CD4-positive, alpha-beta T cell treated with Interleukin-2 at 100 ng/mL for 4 hours (primary cell): ENCODE data around the gene PIGZ.
A peak's percentile ranks its signal among the peaks of the same experiment; 100 is the strongest.

ENCODE experiments used
- DNase-seq: peaks from one replicate; pipeline ENCODE4 v3.0.0-alpha.2; 2020; ENCODE audit warnings: low spot score

The PIGZ gene, protein sequence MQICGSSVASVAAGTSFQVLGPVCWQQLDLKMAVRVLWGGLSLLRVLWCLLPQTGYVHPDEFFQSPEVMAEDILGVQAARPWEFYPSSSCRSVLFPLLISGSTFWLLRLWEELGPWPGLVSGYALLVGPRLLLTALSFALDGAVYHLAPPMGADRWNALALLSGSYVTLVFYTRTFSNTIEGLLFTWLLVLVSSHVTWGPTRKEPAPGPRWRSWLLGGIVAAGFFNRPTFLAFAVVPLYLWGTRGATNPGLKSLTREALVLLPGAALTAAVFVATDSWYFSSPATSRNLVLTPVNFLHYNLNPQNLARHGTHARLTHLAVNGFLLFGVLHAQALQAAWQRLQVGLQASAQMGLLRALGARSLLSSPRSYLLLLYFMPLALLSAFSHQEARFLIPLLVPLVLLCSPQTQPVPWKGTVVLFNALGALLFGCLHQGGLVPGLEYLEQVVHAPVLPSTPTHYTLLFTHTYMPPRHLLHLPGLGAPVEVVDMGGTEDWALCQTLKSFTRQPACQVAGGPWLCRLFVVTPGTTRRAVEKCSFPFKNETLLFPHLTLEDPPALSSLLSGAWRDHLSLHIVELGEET

DNA sequence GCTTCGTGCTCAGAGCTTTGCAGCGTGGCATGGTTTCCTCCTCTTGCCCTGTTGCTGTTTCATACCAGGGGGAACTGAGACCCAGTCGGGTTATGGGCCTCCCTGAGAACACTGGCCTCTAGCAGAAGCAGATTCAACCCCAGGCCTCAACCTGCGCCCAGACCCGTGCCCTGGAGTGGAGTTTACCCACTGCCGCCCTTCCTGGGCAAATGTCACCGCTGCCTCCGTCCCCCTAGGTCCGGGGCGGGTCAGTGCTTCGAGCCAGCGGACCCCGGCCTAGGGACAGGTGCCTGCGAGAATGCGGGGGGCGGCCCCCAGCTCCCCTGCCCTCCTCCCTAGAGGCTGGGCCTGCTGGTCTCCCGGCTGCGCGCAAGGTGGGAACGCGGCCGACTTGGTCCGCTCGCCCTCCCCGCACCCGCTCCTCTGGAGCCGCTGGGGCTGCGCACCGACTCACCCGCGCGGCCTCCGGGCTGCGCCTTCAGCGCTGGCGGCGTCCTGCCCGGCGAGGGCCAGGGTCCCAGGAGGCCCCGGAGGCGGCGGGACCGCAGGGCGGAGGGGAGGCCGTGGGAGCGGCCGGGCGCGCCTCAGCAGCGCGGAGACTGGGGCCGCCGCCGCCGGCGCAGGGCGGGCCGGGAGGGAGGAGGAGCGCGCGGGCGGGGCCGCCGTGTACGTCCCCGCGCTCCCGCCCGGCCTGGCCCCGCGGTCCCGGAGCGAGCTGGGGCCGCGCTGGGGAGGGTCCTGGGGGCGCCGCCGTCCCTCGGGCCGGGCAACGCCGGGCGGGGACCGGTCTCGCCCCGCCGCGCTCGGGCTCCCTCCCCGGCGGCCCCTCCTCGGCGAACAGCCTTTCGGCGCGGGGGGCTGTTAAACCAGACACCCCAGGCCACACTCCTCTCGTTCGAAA lies at the start of gene PIGZ:
Gene PIGZ, minus strand, starts transcription at position 601 of the 901 bp plus-strand sequence. CDS start 16,802 bp downstream, outside the sequence.
- peak; percentile 22 for DNase-seq

DNA sequence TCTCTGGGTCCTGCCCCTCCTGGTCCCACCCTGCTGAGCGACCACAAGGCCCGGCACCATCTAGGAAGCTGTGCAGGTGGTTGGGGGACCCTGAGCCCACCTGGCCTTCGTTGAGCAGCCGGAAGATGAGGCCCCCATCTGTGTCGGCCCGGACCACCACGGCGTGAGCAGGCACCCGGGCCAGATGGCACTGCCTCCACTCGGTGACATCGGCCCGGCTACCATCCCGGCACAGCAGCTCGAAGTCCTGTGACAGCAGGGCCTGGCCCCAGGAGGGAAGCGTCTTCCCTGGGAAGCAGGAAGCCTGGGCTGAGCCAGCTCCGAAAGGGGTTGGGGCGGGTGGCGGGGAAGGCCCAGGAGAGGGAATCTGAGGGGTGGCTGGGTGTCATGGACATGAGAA lies 48.4 kb upstream of the PIGZ start:
- DNase-seq, result no peak

DNA sequence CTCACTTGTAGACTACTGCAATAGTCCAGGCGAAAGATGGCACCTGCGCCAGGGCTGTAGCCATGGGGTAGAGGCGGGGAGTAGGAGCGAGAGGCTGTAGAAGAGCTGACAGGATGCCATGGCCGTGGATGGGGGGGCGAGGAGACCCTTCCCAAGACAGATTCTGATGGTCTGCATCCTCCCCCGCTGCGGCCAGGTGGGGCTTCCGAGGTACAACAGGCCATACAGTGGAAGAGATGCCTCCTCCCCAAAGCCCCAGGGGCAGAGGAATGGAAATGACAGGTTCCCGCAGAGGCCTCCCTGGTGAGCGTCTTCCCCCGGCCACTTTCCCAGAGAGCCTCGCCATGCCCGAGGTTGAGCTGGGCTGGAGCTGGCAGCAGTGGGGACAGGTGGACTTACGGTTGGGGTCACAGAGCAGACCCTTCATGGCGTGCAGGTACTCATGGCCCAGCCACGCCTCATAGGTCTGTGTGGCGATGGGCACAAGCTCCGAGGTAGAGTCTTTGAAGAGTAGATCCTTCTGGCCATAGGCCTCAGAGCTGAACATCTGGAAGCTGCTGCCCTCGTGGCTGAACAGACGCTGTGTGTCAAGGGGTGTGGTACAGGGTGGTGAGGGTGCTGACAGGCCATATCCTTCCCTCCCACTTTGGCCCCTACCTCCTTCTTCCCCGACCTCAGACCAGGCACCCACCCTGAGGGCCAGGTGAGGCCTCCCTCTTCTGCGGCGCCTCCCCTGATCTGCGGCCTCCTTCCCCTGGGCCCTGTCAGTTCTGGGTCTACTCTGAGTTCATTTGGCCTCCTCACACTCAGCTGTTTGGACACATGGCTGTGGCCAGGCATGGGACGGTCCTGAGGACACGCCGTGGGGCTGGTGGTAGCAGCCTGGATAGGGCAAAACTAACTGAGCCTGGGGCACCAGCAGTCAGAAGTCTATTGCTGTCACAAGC lies 47.4 kb upstream of the PIGZ start:
- no peak for DNase-seq

DNA sequence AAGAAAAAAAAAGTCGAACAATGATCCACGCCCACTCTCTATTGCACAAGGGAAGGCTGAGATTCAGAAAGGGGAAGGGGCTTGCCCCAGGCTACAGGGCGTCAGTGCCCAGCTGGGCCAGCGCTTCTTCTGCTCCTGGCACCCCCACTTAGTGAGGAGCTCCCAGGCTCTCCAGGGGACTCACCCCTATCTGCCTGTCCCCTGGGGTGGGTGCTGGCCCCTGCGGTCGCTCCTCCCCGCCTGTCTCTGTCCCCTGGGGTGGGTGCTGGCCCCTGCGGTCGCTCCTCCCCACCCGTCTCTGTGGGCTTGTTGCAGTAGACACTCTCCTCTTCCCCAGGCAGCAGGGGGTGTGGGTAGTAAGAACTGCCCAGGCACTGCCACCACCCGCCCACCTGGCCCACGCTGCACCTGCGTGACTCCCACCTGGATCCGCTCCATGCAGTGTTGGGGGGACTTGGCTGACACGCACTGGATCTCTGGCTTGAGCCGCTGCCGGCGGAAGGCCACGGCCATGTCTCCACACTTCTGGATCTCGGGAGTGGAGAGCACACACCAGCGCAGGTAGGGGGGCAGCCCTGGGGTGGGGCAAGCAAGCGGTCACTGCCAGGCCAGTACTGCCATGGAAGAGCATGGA lies 46.4 kb upstream of the PIGZ start:
- no peak for DNase-seq

DNA sequence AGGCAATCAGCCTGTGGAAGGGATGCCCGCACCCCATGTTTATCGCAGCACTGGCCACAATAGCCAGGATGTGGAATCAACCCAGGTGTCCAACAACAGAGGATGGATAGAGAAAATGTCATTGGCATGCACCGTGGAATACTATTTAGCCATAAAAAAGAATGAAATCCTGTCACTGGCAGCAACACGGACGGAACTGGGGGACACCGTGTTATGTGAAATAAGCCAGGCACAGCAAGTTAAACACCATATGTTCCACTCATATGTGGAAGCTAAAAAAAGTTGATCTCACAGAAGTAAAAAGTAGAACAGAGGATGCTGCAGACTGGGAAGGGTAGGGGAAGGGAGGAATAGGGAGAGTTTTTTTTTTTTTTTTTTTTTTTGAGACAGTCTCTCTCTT lies 45.4 kb upstream of the PIGZ start:
- no peak for DNase-seq

DNA sequence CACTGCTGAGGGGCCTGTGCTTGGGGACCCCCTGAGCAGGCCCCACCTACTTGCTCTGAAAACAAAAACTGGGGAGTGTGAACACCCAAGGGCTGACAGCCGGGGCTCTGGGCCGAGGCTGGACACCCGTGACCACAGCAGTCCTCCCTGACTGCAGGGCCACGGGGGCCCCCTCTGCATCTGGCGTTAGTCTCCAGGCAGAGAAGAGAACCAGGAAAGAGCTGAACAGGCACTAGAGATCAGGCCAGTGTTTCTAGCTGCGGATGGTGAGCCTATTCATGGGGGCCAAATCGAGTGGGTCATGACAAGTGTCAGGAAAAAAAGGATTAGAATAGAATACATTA lies 43.9 kb upstream of the PIGZ start:
- no peak for DNase-seq

DNA sequence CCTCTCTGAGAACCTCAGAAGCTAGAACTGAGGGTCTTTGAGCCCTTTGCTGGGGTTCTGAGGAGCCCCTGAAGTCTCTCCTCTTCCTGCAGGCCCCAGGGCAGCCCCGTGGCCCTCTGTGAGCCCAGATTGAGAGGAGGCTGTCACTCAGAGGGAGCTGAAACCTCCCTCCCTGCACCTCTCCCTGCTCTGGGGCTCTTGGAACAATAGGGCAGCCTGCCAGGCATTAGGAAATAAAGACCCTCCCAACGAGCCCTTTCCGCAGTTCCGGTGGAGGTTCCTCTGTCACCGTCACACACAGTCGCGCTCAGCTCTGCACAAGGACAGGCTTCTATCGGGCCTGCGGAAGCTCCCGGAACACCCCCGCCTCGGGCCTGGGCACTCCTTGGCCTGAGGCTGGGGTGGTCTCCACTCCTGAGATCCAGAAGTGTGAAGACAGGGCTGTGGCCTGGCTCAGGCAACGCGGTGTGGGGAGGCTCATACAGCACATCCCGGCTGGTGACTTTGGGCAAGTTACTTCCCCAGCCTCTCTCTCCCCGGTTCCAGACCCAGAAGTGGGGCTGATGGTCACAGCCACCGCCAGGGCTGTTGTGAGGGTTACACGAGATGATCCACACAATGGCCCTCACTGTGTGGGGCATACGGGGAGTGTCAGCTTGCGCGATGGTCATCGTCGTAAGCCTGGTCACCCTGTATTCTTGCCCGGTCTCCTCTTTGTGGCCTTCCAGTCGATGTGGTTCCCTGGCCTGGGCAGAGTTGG lies 43.3 kb upstream of the PIGZ start:
- DNase-seq, result no peak

DNA sequence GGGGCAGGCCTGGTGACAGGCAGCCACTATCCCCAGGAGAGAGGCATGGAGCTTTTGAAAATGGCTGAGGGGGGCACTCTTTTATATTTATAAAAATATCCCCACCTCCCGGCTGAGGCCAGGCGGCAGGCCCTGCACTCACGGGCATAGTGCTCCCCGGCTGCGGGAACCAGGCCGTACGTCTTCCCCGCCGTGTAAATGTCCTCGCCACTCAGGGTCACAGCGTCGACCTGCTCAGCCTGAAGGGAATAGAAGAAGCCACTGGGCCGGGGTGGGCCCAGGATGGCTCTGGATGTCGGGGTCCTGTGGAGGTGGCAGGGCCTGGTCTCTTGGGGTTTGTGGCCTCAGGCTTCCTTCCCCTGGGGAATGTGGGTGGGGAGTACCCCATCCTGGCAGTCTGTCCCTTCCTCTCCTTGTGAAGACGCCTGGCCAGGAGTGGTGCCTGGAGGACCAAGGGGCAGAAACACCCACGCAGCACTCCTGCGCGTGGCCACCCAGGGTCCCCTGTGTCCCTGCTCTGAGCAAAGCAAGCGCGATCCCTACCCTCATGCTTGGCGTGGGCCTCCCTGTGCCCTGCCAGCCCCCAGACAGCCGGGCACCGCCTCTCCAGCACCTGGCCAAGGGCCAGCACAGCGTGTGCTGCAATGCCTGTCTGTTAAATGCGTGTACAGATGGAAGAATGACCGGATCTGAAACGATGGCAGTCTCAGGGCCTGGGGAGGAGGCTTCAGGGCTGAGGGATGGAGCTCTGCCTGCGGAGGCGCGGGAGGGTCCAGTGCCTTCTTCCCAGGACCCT lies 42.1 kb upstream of the PIGZ start:
- DNase-seq, result no peak

DNA sequence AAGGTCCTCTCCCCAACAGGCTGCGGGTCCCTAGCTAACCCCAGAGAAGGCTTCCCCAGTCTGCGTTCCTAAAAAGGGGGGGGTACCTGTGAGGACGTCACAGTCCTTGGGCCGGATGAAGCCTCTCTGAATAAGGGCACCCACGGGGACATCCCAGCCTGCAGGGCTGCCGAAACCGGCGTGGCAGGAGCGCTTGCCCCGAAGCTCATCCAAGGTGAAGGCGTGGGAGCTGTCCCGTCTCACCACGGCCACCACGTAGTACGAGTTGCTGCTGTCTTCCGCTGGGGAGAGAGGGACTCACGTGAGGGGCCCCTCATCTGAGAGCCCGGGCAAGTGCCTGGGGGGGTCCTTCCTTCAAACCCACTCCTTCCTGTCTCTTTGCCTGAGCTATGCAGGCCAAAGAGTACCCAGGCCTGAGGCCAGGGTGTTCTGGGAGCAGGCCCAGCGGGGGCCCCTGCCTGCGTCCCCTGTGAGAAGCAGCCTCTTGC lies 40.9 kb upstream of the PIGZ start:
- no peak for DNase-seq

DNA sequence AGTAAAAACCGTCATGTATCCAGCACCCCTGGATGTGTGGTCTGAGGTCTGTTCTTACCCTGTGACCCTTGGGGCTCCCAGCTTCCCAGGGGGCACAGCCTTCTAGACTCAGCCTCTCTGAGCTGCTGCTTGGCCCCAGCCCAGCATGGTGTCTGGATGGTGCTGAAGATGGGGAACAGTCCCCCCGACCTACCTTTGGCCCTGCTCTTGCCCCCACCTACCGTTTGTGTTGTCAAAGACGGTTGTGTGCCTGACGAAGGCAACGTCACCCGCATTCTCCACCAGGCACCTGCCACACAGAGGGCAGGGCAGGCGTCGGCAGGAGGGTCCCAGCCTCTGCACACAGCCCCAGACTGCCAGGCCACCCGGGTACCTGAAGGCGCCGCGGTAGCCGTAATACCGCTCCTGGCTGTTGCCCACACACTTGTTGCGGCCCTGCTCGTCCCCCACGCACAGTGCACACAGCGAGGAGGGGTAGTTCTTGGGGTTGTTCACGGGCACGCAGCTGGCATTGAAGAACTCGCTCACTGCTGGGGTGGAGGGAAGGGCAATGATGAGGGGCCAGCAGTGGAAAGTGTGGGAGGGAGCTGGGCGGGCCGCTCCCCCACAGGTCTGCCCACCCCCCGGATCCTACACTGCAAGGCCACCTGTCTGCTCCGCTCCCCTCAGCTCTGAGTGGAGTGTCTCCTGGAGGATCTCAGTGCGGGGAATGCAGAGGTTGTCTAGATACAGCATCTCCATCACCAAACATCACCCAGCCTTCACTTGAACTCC lies 40.0 kb upstream of the PIGZ start:
- DNase-seq, result no peak

DNA sequence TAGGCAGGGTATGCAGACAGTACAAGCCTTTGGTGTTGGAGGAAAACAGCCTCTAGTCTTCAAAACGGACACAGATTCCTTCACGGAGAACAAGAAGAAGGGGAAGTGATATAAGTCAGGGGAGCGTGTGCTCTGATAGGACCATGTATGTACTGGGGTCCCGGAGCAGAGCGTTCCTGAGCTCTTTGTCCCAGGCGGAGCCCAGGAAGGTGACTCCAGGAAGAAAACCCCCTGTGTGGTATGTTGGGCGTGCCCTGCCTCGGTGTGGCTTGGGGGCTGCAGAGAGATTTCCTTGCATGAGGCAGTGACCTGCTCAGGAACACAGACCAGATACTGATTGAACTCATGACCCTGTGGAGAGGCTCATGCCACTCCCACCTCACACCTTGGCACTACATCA lies 39.3 kb upstream of the PIGZ start:
- no peak for DNase-seq

DNA sequence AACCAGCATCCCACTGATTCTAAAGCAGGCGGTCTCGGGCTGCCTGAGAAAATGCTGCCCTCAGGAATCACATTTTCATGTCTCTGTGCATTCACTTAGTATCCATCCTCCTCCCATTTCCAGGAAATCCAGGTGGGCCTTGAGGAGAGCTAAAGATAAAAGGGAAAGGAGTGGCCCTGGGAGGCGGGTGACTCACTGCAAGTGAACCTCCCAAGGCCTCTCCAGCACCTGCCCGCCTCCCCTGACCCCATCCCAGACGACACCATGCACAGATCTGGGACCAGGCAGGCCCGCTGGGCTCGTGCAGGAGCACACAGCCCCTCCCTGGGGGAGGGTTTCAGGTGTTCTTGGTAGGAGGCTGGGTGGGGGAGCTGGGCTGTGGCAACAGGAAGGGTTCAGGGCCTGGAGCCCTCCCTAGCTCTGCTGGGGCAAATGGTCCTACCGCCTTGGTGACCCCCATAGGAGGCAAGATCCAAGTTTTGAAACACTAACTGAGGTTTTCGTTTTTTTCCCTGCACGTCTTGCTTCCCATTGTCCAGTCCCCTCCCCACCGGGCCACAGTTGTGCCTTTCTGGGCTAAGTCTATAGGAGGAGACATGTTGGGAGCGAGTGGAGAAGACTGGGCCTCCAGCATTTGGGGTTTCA lies 38.8 kb upstream of the PIGZ start:
- no peak for DNase-seq

DNA sequence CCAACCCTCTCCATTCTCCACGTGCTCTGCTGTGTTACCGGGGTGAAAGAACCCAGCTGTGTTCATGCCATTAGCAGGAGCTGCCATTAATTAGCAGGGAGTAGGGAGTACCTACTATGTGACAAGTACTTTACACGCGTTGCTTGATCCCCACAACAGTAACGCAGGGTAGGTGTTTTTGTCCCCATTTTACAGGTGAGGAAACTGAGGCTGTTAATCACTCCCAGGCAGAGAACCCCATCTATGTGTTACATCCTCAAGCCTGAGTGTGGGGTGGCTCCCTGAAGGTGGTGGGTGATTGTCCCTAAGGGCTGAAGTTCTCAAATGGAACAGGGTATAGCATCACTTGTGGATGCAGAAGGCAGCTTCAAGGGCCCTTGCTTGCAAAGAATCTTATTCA lies 38.2 kb upstream of the PIGZ start:
- no peak for DNase-seq

DNA sequence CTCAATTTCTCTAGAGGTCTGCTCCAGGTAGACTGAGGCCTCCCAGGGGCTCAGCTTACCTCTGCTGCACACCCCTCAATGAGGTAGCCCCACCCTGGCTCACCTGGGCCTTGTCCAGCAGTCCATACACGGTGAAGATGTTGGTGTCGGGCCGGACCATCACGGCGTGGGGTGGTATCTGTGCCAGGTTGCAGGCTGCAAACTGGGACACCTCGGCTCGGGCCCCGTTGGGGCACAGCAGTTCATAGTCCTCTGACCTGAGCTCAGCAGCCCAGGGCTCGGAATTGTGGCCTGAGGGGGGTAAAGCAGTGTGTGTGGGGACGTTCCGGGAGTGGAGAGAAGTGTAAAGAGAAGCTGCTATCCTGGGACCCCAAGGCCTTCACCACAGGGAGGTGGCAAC lies 37.8 kb upstream of the PIGZ start:
- no peak for DNase-seq

DNA sequence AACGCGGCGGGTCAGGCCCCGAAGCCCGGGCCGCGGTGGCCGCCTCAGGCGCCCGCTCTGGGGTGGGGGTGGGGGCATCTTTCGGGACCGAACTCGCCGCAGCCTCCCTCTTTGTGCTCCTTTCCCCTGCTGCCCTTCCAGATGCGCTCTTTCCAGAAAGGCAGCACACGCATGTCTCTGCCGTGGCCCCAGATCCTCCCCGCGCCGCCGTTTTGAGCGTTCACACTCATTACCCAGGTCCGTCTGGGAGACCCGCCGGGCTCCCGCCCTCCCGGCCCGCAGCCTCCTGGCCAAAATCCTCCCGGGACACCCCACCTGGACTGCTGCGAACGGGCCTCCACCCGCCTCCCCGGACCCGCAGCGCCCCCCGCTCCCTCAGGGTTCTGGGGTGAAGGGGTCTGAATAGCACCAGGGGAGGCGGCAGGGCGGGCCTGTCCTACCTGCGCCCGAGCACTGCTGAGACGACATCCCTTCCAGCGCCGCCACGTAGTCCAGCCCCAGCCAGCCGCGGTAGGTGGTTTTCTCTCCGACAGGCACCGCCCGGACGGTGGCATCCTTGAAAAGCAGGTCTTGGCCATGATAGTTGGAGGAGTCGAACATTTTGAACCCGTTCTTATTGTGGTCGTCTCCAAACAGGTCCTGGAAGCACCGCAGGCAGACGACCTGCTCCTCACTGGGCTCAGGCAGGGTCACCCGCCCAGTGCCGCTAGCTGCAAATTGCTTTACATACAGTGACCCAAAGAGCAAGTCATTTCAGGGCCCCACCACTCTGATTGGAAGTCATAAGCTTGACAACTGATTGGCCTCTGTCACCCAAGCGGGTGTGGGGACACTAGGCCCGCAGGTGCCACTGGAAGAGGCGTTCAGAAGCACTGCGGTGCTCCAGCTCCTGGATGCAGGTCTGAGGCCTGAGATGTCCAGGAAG lies 35.1 kb upstream of the PIGZ start:
- peak; percentile 14 for DNase-seq

DNA sequence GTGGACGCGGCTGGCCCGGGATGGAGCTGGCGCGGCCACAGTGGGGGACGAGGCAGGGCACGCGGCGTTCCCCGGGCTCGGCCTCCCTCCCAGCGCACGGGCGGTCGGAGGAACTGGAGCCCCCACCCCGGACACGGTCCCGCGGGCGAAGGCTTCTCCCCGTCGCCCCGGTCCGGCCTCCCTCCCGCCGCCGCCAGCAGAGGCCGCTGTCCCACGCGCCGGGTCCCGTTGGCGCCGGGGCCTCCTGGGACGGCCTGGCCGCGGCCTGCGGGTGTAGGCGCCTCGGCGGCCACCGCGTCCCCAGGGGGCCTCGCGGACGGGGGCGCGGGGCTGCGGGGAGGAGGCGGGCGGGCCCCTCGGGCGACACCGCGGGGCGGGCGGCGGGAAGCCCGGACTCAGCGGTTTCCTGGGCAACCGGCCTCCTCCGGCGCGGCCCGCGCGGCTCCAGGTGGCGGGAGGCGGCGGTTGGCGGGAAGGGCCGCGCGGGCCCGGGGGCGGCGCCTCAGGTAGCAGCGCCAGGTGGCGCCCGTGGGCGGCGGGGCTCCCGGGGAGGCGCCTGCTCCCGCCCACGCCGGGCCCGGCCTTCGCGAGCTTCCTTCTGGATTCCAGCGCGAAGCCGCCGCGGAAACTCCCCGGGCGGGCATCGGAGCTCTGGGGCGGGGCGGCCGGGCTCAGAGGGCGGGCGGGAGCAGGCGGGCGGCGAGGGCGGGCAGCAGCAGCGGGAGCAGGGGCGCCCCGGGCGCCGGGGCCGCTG lies 34.2 kb upstream of the PIGZ start:
- DNase-seq, result peak; percentile 78
